K562 (cell line): ENCODE results near the gene ELMO3. TPM values are rescaled to one million over a fixed set of nuclear protein-coding genes. Genes with fewer than 3 reads are reported as not detected.

Experiments
- ATAC-seq: fragments of 200-7000 bp; cut with Tn5 transposase; 3 replicates; pipeline ENCODE4 v1.9.1; 2020; ENCODE audit warnings: moderate library complexity
- BruUV-seq: library from RNA; stranded (reverse); fragments of 400-500 nt; replicated peaks from 2 replicates; lab custom pipeline; 2021; lab: Mats Ljungman, UMichigan
- CTCF ChIA-PET: fragments of 300-600 bp; formaldehyde crosslinking; extraction: SDS; loops from one replicate; lab custom pipeline; 2021; ENCODE audit warnings: low intra/inter-chr PET ratio; lab: Yijun Ruan, JAX
- POLR2A ChIA-PET: fragments of 300-600, 350-650 bp; sonication (Branson Sonifier 250); formaldehyde crosslinking; extraction: SDS; loops from one replicate; lab custom pipeline; 2021; ENCODE audit warnings: antibody characterized with exemption, inconsistent platforms; lab: Yijun Ruan, JAX
- DNase-seq, 4 experiments: peaks; one replicate each; pipeline versions ENCODE4 v3.0.0 to v3.0.0-alpha.2; 2011 to 2018; ENCODE audit warnings: low spot score in 3 of 4, mixed read lengths in 3 of 4; ENCODE audit errors: extremely low read depth in 1 of 4
- FAIRE-seq: peaks from 2 replicates; lab custom pipeline; 2011; peaks lifted over from hg19 to GRCh38; lab: Jason Lieb, UNC
- H2AFZ ChIP-seq: 2 replicates; pipeline ENCODE4 v1.6.0; 2011; ENCODE audit warnings: low read depth, low read length, control low read depth, inconsistent platforms
- H3K27ac ChIP-seq: fragments of 200-600 bp; 3 replicates; pipeline ENCODE4 v1.8.0; 2011; ENCODE audit warnings: low read depth, mild to moderate bottlenecking, control low read depth, inconsistent platforms, low read length, moderate library complexity, mixed read lengths; ENCODE audit errors: extremely low read depth
- H3K27me3 ChIP-seq, 2 experiments: fragments of 300-600 bp in 1 of 2; 2 replicates in 1 of 2; 3 replicates in 1 of 2; pipeline versions ENCODE4 v1.6.0 to v1.8.0; 2011; ENCODE audit warnings: inconsistent platforms in 2 of 2, low read length in 2 of 2, mild to moderate bottlenecking in 1 of 2, mixed read lengths in 1 of 2, moderate library complexity in 1 of 2; ENCODE audit not compliant: control insufficient read depth in 2 of 2, insufficient read depth in 2 of 2
- H3K36me3 ChIP-seq: fragments of 300-600 bp; 3 replicates; pipeline ENCODE4 v1.8.0; 2011; ENCODE audit warnings: mild to moderate bottlenecking, low read length, inconsistent platforms; ENCODE audit not compliant: control insufficient read depth, insufficient read depth
- H3K4me1 ChIP-seq, 2 experiments: fragments of 200-600 bp in 1 of 2; replicated peaks in 1 of 2; 2 replicates in 1 of 2; 3 replicates in 1 of 2; pipeline versions ENCODE4 v1.5.1 to v1.8.0; 2011; ENCODE audit warnings: inconsistent platforms in 2 of 2, low read length in 2 of 2, mild to moderate bottlenecking in 1 of 2, mixed read lengths in 1 of 2, moderate library complexity in 1 of 2; ENCODE audit not compliant: control insufficient read depth in 2 of 2, insufficient read depth in 2 of 2
- H3K4me2 ChIP-seq: 2 replicates; pipeline ENCODE4 v1.6.1; 2011; ENCODE audit warnings: low read length, control low read depth, inconsistent platforms, mixed read lengths; ENCODE audit not compliant: insufficient read depth
- H3K4me3 ChIP-seq: fragments of 200-600 bp; sonication (generic), shearing (Covaris generic); 2 replicates; pipeline ENCODE4 v1.5.1; 2016; ENCODE audit warnings: control low read depth, inconsistent platforms
- H3K79me2 ChIP-seq: fragments of 200-600 bp; 3 replicates; pipeline ENCODE4 v1.8.0; 2011; ENCODE audit warnings: low read length, inconsistent platforms; ENCODE audit not compliant: control insufficient read depth, insufficient read depth
- H3K9ac ChIP-seq, 2 experiments: 2 replicates each; pipeline versions ENCODE4 v1.6.0 to v1.6.1; 2011; ENCODE audit warnings: low read depth in 2 of 2, low read length in 2 of 2, control low read depth in 1 of 2, inconsistent platforms in 1 of 2, mild to moderate bottlenecking in 1 of 2, mixed read lengths in 1 of 2; ENCODE audit not compliant: insufficient read depth in 1 of 2
- H3K9me1 ChIP-seq: one replicate; pipeline ENCODE4 v1.6.0; 2011; ENCODE audit warnings: inconsistent platforms, mild to moderate bottlenecking, low read length, moderate library complexity; ENCODE audit not compliant: control insufficient read depth, insufficient read depth
- H3K9me3 ChIP-seq: replicated peaks from 2 replicates; pipeline ENCODE4 v1.5.1; 2011; ENCODE audit warnings: low read depth, low read length, inconsistent platforms; ENCODE audit not compliant: control insufficient read depth, insufficient read depth
- H4K20me1 ChIP-seq: replicated peaks from 2 replicates; pipeline ENCODE4 v1.6.1; 2011; ENCODE audit warnings: low read length, inconsistent platforms, mixed read lengths; ENCODE audit not compliant: control insufficient read depth, insufficient read depth
- POLR2G ChIP-seq: fragments of 200-400 bp; formaldehyde crosslinking; IDR thresholded peaks from 2 replicates; pipeline ENCODE4 v1.6.1; 2017; ENCODE audit warnings: low read depth, mild to moderate bottlenecking, antibody characterized with exemption, low read length, moderate library complexity
- RBFOX2 ChIP-seq: fragments of 200-400 bp; formaldehyde crosslinking; IDR thresholded peaks from 2 replicates; pipeline ENCODE4 v1.6.1; 2017; ENCODE audit warnings: low read depth, mild to moderate bottlenecking, low read length, moderate library complexity
- SMAD2 ChIP-seq: fragments of 150-350 bp; IDR thresholded peaks from 2 replicates; pipeline ENCODE4 v1.6.1; 2014; ENCODE audit warnings: low read depth, mild to moderate bottlenecking, low read length
- WGBS: fragments of 100-300 bp; shearing (Covaris generic); methylation state at CpG from one replicate; pipeline ENCODE4 v1.1.6; 2016; ENCODE audit warnings: low coverage, mixed read lengths; ENCODE audit not compliant: insufficient coverage; ENCODE audit errors: missing lambda C conversion rate; 5-methylcytosine and 5-hydroxymethylcytosine counted together
- in situ Hi-C: fragments of 300-500 bp; cut with MboI; formaldehyde crosslinking; loops from 4 replicates; pipeline ENCODE4 v1.15.0; 2018; ENCODE audit warnings: inconsistent platforms, mixed read lengths
- intact Hi-C: fragments of 100-400 bp; cut with micrococcal nuclease; formaldehyde crosslinking; loops from 2 replicates; pipeline ENCODE4 v1.14.2; 2022
- polyA plus RNA-seq, 8 experiments: library from polyadenylated mRNA; depleted of rRNA in 4 of 8; stranded (reverse) in 5 of 8; unstranded in 3 of 8; fragments of >200 nt; fragmentation: Nextera tagmentation in 2 of 8; fragmentation: Illumina TruSeq in 1 of 8; extraction: Ambion mirVana in 2 of 8; extraction: Trizol in 1 of 8; gene quantifications; 2 replicates each; pipeline versions ENCODE4 v1.2.1 to v1.2.3, GENCODE V29; 2011 to 2014; ENCODE audit warnings: inconsistent platforms in 1 of 8, missing spikeins in 1 of 8
- total RNA-seq, 7 experiments: library from RNA; depleted of rRNA in 6 of 7; stranded (reverse); fragments of >200 nt in 6 of 7; fragmentation: Illumina TruSeq in 2 of 7; extraction: Trizol in 2 of 7; gene quantifications; 2 replicates each; pipeline versions ENCODE4 v1.2.1 to v1.2.3, GENCODE V29; 2011 to 2021; ENCODE audit warnings: low replicate concordance in 1 of 7
- TF ChIP-seq, protein P1 (sequence below): sonication (generic); formaldehyde crosslinking; IDR thresholded peaks from 2 replicates; pipeline ENCODE4 v1.8.0; 2022; ENCODE audit warnings: missing genetic modification reagents, mild to moderate bottlenecking, moderate library complexity, borderline replicate concordance

The ELMO3 gene
- total and polyA plus RNA-seq, 9 of the 15 experiments (the other 6 are each of a cell fraction or from before 2014, with no cell fraction given), result 0.04 to 5.1 (median 1.5) TPM

GRCh38 chr16:67200491-67200890 is 1.6 kb downstream of the ELMO3 start:
- Histone ChIP-seq H3K27me3 (no peaks in the 10 kb centered on the region), H3K4me1 (peaks cover 0 to 42% of the 10 kb centered on the region in 2 experiments; a peak in 1 of 5 replicates), H3K27ac (no peak overlapping the region), H3K4me3 (no peak overlapping the region)
- POLR2A ChIA-PET, result no interaction called here
- TF ChIP-seq, protein P1, sequence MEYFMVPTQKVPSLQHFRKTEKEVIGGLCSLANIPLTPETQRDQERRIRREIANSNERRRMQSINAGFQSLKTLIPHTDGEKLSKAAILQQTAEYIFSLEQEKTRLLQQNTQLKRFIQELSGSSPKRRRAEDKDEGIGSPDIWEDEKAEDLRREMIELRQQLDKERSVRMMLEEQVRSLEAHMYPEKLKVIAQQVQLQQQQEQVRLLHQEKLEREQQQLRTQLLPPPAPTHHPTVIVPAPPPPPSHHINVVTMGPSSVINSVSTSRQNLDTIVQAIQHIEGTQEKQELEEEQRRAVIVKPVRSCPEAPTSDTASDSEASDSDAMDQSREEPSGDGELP, result 0 out of 2 replicates have a peak, but pooled peaks have one; percentile 11
- no peak for TF ChIP-seq SMAD2
- TF ChIP-seq RBFOX2, result peak; percentile 32; the same call in 1 of the 2 replicates
- TF ChIP-seq POLR2G, result peak; percentile 58; the same call in 1 of the 2 replicates
- TF ChIP-seq, all 486 proteins: peak for 3
- WGBS, result 98% methylated on average over 6 of the region's 8 CpGs
- Histone ChIP-seq H2AFZ (no peak overlapping the region), H3K9me1 (no peaks in the 10 kb centered on the region), H3K36me3 (peaks cover 85% of the 10 kb centered on the region; the same call in 2 of the 3 replicates), H3K79me2 (0 out of 3 replicates have a peak, but pooled peaks cover 4% of the 10 kb centered on the region), H3K9ac (no peak overlapping the region), H4K20me1 (no peaks in the 10 kb centered on the region), H3K9me3 (no peaks in the 10 kb centered on the region), H3K4me2 (no peak overlapping the region)
- in situ Hi-C loops, result no loop called here
- CTCF ChIA-PET, result no interaction called here
- DNase-seq, result no peak
- intact Hi-C loops, result no loop called here
- BruUV-seq, result no TSS peak
- no peak for ATAC-seq
- no peak for FAIRE-seq
